Stimulated activated CD4-positive, alpha-beta T cell treated with anti-CD3 and anti-CD28 coated beads, Interleukin-15, amount 100 ng/mL, for 48 hours (primary cell): ENCODE data around the gene RPS6KC1.

ENCODE experiments used
- DNase-seq, 2 donors: peaks; one replicate each; pipeline ENCODE4 v3.0.0-alpha.2; 2020; ENCODE audit warnings: low read depth in 2 of 2

The RPS6KC1 gene

DNA sequence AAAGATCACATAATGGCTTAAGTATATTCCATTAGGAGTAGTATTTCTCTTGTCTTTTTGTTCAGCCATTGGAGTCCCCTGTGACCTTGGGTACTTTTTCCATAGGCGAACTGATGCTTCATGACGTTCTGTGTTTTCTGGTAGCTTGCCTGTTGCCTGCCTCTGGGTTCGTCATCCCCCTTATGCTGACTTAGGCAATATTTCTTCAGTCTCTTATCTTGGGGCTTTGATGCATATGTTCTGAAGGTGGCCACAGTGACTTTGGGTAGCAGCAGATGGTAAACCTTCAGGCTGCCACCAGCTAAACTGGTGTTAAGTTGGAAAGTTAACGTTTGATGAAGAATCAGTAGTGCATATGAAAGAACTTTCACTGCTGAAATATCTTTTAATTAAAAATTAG is 170.2 kb downstream of the RPS6KC1 start:
- DNase-seq = no peak

DNA sequence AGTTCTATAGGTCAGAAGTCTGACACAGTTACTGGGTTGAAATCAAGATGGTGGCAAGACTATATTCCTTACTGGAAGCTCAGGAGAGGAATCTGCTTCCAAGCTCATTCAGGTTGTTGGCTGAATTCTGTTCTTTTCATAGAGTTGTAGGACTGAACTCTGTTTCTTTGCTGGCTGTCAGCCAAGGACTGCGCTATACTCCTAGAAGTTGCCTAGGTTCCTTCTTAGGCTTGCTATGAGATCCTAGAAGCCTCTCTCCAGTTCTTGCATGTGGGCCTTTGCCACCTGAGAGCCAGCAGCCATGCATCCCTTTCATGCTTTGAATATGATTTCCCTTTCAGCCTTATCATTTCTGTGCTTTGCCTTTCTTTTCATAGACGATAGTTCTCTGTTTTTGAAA is 176.4 kb downstream of the RPS6KC1 start:
- no peak for DNase-seq

DNA sequence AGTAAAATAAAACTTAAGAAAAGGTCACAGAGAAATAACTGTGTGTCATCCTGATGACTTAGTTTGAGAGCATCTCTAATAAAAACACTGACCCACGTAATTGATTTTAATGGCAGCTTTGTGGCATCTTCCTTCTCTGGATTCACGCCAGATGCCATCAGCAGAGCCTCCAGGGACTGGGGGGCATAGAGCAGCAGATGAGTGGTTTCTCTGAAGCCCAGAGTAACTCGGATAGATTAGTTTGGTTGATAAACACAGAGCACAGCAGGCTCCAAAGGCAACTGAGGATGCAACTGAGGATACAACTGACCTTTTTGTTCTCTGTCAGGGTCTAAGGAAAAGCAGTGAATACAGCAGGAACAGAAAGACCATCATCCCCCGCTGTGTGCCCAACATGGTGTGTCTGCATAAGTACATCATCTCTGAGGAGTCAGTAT is 180.8 kb downstream of the RPS6KC1 start:
- no peak for DNase-seq

DNA sequence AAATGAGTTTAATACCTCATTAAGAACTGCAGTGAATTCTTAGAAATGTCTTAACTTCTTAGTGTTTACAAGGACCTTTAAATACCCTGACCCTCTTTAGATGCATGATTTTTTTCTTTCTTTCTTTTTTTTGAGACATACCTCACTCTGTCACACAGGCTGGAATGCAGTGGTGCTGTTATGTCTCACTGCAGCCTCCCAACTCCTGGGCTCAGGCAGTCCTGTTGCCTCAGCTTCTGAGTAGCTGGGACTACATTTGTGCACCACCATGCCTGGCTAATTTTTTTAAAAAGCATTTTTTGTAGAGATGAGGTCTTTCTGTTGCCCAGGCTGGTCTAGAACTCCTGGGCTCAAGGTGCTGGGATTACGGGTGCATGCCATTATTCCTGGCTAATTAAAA is 191.8 kb downstream of the RPS6KC1 start:
- DNase-seq = no peak

DNA sequence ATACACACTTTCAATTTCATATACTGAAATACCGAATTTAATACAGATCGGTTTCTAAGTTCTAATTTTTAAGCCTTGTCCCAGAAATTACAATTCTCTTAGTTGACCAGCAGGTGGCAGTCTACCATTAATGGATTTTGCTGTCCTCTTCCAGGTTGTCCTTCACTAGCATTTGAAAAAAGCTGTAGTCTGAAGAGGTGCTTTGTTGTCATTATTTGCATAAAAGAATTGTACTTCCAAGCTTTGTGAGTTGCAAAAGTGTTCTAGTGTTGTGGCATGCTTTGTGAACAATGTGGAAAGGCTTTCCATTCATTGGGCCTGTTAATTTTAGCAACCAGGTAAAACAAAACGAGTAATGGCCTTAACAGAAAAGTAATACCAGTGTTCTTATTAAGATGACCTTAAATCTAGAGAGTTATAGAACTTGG is 193.6 kb downstream of the RPS6KC1 start:
- DNase-seq = peak; percentile 2 to 4

DNA sequence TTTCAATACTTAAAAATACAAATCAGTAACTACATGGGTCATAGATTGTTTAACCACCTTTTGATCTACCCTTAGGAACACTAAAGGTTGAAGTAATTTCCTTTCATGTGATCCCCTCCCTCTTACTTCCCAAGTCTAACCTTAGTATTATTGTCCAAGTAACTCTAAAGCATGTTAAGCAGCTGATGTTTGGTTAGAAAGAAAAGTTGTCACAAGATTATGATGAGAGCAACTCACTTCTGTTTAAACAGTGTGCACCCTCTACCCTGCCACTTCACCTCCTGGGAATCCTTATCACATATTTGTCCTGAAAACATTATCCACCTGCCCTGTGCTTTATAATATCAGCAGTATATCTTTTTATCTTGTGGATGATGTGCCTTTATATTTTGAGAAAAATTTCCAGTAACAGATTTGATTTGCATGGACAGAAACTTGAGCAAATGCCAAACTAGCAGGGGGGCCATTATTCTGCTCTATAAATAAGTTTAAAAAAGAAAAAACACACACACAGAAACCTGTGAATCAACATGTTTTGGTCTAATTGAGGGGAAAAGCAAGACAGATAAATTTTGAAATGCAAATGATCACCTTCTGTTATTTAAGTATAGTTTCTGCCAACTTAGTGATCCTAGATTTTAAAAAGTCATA is 194.3 kb downstream of the RPS6KC1 start:
- no peak for DNase-seq

DNA sequence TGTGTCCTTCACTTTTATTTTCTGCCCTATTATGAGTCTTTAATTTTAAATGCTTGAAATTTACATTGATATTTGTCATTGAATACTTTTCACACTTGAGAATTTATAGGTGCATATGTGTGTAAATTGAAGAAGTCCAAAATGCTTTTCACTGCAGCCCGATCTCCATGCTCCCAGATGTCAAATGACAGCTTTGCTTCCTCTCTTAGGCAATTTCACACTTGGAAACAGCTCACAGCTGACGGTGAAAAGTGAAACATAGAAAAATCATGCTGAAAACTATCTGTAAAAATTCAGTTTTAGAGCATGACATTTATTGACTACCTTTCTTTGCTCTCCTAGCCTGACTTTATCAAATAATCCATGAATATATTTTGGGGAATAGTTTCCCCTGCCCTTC is 196.0 kb downstream of the RPS6KC1 start:
- no peak for DNase-seq

DNA sequence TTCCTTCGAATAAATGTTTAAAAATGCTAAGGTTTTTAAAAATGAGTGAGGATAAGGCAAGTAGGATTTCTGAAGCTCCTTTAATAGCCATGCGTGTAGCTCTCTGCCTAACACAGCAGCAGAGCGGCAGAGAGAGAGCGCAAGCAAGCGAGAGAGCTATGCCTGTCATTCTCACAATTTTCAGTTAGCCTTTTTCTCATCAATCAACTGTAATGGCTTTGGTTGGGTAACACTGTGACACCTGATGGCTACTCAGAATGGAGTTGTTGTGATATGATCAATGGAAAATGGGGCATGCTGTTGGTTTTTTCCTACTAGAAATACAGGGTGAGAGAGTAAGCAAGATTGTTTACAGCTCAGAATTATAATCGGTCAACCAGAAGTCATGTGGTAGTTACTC is 198.4 kb downstream of the RPS6KC1 start:
- DNase-seq = no peak

DNA sequence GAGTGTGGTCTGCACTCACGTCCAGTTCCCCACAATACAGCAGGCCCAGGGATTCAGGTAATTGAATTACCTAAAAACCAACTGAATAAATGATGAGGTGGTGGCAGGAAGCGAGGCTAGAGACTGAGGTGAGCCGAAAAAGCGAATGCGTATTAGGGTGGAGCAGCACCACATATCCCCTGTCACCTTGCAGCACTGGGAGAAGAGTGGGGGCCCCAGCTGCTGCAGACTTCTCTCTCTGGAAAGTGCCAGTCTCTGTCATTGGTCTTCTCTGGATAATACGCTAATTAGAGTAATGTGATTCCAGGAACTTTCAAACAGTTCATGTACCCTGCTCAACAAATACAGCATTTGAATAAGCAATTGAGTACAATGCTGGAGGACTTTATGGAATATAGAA is 199.0 kb downstream of the RPS6KC1 start:
- DNase-seq = no peak

DNA sequence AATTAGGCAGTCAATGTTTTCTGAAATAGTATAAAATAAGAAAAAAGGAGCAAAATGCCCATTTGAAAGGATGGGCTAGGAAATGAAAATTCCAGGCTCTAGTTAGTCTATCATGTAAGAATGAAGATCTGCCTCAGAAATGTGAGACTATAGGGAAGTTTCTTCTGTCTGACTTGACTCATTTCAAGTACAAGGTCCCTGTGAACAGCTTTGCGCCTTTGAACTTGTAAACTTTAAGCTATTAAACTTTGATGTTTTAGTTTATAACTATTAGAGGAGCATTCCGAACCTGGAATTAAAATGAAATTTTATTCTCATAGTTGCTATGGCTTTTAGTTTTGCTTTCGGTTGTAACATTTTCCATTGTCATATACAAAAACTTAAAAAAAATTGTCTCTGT is 199.4 kb downstream of the RPS6KC1 start:
- DNase-seq = no peak

DNA sequence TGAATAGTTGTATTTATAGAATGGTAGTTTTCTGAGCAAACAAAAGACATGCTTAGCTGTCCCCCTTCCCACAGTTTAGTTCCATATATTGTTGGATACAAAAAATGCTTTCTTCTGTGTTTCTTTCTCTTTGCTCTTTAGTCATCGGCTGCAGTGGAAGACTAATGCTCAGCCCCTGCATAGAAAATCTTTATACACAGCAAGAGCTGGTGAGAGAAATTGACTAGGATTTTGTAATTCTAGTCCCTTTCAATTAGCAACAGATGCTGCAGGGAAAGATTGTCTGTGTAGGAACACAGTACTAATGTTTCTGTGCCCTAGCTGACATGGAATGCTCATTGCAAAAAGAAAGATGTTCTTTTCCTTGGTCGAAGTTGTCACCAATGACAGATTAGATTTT is 200.9 kb downstream of the RPS6KC1 start:
- DNase-seq = no peak

DNA sequence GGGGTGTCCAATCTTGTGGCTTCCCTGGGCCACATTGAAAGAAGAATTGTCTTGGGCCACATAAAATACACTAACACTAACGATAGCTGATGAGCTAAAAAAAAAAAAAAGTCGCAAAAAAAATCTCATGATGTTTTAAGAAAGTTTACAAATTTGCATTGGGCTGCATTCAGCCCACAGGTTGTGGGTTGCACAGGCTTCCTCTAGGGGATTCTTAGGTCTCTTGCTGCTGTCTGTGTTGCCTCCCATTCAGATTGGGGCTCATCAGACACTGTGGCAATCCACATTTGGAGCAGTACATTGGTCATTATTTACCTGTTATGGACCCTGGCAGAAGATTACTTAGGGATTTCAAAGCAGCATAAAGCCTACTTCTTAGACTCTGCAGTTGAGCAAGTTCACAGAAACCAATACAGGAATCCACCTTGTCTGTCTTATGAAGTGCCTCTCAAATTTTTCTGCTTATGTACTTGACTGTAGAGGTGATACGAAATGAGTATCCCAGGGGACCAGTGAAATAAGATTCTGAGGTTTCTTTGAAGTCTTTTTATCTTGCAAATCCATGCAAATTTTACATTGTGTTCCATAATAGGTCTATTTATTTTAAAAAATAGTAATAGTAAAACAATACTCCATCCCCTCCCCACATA is 205.5 kb downstream of the RPS6KC1 start:
- DNase-seq = no peak

DNA sequence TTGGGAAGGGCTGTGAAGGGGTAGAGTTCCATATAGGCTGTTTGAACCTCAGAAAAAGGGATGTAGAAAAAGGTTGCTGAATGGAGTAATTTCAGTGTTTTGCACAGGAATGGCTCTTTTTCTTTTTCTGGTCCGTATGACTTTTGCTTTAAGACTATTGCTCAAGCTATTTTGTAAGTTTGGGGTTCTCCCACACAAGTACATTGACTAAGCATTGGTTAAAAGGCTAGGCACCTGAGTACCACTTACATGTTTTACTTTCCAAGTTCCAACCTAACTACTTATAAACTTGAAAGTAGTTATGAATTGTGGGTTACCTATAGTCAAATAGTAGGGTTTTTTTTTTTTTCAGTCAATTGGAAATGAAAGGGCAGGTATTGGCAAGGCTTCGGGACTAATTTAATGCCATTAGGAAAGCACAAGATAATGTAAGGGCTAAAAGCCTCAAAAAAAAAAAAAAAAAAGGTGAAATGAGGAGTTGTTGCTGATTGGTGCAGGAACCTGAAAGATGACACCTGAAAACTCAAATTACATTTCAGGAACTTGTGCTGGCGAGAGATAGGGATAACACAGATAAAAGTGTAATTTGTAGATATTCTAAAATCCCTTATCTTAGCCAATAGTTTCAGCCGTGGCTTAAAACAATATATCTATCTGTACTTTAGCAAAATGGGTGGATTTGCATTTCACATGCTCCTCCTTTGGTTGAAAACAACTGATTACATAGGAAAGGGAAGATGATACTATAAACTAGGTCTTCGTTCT is 209.5 kb downstream of the RPS6KC1 start:
- DNase-seq = no peak

DNA sequence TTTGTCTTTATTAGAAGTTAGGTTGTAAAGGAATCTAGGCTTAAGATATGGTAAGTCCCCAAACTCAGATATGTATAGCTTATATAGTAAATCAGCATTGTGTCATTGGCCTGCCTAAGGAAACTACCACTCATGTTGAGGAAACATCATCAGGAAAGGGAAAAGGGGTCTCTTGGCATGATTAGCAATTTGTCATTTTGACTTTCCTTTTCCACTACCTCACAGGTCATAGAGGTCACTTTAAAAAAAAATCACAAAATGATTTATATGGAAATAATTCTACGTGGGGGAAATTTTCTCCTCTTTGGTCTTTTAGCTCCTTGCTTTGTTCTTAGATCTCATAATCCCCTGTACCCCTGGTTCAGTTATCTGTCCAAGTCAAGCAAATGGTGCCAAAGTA is 213.5 kb downstream of the RPS6KC1 start:
- no peak for DNase-seq

DNA sequence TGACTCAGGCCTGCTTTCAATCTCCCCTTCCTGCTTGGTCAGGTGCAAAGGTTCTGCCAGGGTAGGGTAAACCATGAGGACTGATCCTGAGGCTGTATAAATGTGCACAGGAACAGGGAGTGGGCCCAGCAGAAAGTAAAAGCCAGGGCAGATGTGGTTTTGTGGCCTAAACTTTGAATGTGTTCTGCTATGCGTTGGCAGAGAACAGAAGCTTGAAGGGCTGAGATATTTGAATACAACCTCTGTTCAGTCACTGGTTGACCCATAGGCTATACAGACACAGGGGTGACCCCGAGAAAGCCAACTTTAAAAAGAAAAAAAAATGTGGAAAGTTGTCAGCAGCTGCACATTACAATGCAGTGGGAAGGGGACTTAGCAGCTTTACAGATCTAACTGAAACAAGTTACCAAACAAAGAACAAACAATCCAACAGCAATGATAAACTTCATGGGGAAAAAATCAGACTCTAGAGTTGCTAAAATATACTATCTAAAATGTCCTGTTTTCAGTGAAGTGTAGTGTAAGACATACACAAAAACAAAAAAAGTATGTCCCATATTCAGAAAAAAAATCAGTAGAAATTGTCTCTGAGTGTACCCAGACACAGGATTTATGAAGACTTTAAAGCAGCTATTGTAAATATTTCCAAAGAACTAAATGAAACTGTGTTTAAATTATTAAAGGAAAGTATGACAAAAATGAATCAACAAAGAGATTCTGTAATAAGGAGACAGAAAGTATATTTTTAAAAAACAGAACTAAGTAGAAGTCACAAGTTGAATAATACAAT is 216.1 kb downstream of the RPS6KC1 start:
- DNase-seq = no peak

DNA sequence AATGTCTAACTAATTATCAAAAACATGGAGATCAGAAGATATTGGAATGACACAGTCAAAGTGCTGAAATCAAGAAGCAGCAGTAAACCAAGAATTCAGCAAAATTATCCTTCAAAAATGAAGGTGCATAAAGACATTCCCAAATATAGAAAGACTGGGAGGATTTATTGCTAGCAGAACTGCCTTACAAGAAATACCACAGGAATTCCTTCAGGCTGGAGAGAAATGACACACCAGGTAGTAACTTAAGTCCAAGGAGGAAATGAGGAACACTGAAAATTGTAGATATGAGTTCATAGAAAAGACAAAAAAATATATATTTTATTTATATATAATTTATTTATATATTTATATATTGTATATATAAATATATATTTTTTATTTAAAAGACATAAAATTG is 217.2 kb downstream of the RPS6KC1 start:
- no peak for DNase-seq

DNA sequence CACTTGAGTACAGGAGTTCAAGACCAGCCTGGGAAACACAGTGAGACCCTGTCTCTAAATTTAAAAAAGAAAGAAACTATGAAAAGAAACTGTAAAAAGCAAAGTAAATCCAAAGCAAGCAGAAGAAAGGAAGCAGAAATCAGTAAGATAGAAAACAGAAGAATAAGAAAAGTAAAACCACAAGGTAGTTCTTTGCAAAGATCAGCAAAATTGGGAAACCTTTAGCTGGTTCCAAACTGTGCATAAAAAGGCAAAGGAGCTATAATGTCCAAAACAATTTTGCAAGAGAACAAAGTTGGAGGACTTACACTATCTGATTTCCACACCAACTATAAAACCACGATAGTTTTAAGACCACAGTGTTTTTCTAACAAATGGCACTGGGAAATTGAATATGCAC is 218.8 kb downstream of the RPS6KC1 start:
- DNase-seq = no peak

DNA sequence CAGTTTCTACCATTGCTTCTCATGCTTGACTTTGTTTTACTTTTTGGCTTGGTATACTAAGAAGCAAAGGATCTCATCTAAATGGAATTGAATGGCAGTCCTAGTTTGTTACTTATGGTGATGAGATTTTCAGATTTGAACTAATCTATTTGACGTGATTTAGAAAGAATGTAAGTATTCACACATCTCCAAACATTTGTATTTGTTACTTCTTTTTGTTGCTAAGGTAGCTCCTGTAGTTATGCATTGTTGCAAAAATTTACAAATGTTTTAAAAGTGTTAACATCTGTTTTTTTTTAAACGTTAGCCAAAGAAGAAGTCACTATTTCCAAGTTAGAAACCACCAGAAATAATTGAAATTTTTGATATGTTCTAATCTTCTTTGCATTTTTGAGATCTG is 222.5 kb downstream of the RPS6KC1 start:
- no peak for DNase-seq

DNA sequence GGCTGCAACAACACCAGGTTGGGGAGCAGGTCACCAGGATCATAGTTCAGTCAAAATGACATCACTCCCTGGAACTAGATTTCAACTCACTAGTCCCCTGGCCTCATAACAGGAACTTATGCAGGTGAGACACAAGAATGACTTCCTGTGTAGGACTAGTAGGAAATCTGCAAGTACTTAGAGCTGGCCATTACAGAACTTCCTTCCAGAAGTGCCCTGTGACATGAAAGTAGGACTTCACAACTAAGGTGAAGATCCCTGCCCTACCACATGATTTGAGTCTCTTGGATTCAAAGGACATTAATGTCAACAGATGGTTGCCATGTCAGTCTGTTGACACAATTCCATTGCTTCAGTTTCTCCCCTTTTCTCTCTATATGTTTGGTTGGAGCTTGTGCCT is 223.1 kb downstream of the RPS6KC1 start:
- no peak for DNase-seq

DNA sequence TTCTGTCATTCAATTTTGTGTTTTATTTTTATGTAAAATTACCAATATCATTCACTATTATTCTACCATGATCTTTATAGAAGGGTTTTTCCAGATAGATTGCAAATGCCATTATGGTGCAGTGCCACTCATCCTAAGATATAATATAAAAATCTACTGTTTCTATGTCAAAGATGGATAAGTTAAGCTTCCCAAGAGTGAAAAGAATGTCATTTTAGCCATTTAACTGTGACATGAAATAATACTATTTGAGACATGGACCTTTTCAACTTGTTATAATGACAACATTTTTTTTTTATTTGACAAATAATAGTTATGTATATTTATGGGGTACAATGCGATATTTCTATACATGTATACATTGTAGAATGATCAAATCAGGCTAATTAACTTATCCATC is 224.3 kb downstream of the RPS6KC1 start:
- DNase-seq = no peak

DNA sequence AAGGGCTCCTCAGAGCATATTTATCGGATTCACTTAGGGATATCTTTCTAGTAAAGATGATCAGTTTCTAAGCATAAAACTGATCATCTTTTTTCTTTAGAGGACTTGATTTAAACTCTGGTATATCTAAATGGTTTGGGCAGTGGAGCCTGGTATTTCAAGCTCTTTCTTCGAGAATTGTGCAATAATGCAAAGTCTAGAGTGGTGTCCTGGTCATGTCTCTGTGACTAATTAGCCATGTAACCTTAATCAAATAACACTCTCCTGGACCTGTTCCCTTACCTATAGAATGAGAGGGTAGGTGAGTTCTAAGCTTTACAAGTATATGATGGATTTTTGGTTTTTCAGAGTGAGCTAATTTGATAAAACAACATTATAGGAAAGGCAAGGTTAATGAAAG is 225.2 kb downstream of the RPS6KC1 start:
- no peak for DNase-seq

DNA sequence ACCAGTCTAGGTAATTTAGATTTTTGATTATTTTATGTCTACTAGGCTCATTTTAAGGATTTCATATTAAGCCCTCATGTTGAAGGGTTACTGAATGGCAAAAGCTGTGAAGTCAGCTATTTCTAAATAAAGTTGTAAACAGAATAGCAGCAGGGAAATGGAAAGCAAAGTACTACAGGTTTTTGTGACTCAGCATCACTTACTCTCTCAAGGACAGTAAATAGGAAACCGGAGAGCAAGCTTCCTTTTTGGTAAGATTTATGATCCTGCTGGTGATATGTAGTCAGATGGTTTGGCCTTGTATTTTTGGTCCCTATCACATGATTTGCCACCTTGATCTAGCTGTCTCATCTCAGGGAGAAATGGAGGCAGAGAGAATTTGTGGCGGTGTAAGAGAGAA is 226.0 kb downstream of the RPS6KC1 start:
- DNase-seq = no peak
